HEK293 (cell line): ENCODE measurements around the gene TPD52L2.

ENCODE experiments used
- CTCF ChIA-PET: fragments of 350-600 bp; formaldehyde crosslinking; extraction: SDS; loops from one replicate; lab custom pipeline; 2021; ENCODE audit warnings: antibody characterized with exemption; lab: Yijun Ruan, JAX
- POLR2A ChIA-PET: fragments of 300-600 bp; formaldehyde crosslinking; extraction: SDS; loops from one replicate; lab custom pipeline; 2020; ENCODE audit warnings: antibody characterized with exemption, inconsistent platforms; lab: Yijun Ruan, JAX
- H3K27ac ChIP-seq: fragments of 200-500 bp; sonication (Bioruptor generic); 2 replicates; pipeline ENCODE4 v1.5.1; 2014; ENCODE audit warnings: low read depth, low read length, control low read depth, inconsistent platforms; ENCODE audit errors: extremely low read depth
- H3K36me3 ChIP-seq, 2 experiments: fragments of 200-500 bp in 1 of 2; sonication (Bioruptor generic) in 1 of 2; 1 replicate in 1 of 2; 2 replicates in 1 of 2; pipeline ENCODE4 v1.5.1; 2014 to 2017; ENCODE audit warnings: inconsistent platforms in 2 of 2, low read length in 2 of 2; ENCODE audit not compliant: control insufficient read depth in 2 of 2, insufficient read depth in 1 of 2
- H3K4me1 ChIP-seq: fragments of 200-500 bp; sonication (Bioruptor generic); 2 replicates; pipeline ENCODE4 v1.5.1; 2014; ENCODE audit warnings: mild to moderate bottlenecking, low read length, inconsistent platforms; ENCODE audit not compliant: control insufficient read depth, insufficient read depth
- H3K4me3 ChIP-seq: 2 replicates; pipeline ENCODE4 v1.5.1; 2011; ENCODE audit warnings: low read depth, mild to moderate bottlenecking, control low read depth, low read length, moderate library complexity
- H3K9me3 ChIP-seq: fragments of 200-500 bp; sonication (Bioruptor generic); 2 replicates; pipeline ENCODE4 v1.5.1; 2014; ENCODE audit warnings: low read depth, low read length, inconsistent platforms; ENCODE audit not compliant: control insufficient read depth, insufficient read depth
- HOXD13 ChIP-seq: sonication (generic); formaldehyde crosslinking; IDR thresholded peaks from 2 replicates; pipeline ENCODE4 v1.8.0; 2022; ENCODE audit warnings: missing genetic modification reagents, borderline replicate concordance
- SCRT2 ChIP-seq: fragments of 450-650 bp; formaldehyde crosslinking; IDR thresholded peaks from 2 replicates; pipeline ENCODE4 v1.5.1; 2016; ENCODE audit warnings: missing biosample characterization, missing genetic modification characterization
- WT1 ChIP-seq: fragments of 450-650 bp; formaldehyde crosslinking; IDR thresholded peaks from 2 replicates; pipeline ENCODE4 v1.5.1; 2016; ENCODE audit warnings: missing biosample characterization, missing genetic modification characterization
- ZBTB48 ChIP-seq: fragments of 450-650 bp; formaldehyde crosslinking; IDR thresholded peaks from 2 replicates; pipeline ENCODE4 v1.5.1; 2016; ENCODE audit warnings: missing biosample characterization, missing genetic modification characterization
- ZFHX2 ChIP-seq: fragments of 450-650 bp; formaldehyde crosslinking; conservative IDR thresholded peaks from 2 replicates; pipeline ENCODE4 v1.5.1; 2016; ENCODE audit warnings: missing biosample characterization, missing genetic modification characterization
- ZFP37 ChIP-seq: fragments of 450-650 bp; formaldehyde crosslinking; IDR thresholded peaks from 2 replicates; pipeline ENCODE4 v1.5.1; 2016; ENCODE audit warnings: missing biosample characterization, missing genetic modification characterization
- ZNF114 ChIP-seq: fragments of 450-650 bp; formaldehyde crosslinking; IDR thresholded peaks from 2 replicates; pipeline ENCODE4 v1.5.0; 2017; ENCODE audit warnings: missing biosample characterization, missing genetic modification characterization
- ZNF140 ChIP-seq: fragments of 450-650 bp; formaldehyde crosslinking; IDR thresholded peaks from 2 replicates; pipeline ENCODE4 v1.5.1; 2016; ENCODE audit warnings: missing biosample characterization, missing genetic modification characterization
- ZNF146 ChIP-seq: fragments of 450-650 bp; formaldehyde crosslinking; IDR thresholded peaks from 2 replicates; pipeline ENCODE4 v1.5.1; 2016; ENCODE audit warnings: missing biosample characterization, missing genetic modification characterization
- ZNF175 ChIP-seq: fragments of 450-650 bp; formaldehyde crosslinking; IDR thresholded peaks from 2 replicates; pipeline ENCODE4 v1.5.1; 2016; ENCODE audit warnings: missing biosample characterization, missing genetic modification characterization
- ZNF48 ChIP-seq: fragments of 450-650 bp; formaldehyde crosslinking; IDR thresholded peaks from 2 replicates; pipeline ENCODE4 v1.5.1; 2016; ENCODE audit warnings: missing biosample characterization, missing genetic modification characterization
- ZNF510 ChIP-seq: fragments of 450-650 bp; formaldehyde crosslinking; IDR thresholded peaks from 2 replicates; pipeline ENCODE4 v1.5.1; 2018; ENCODE audit warnings: mild to moderate bottlenecking, missing genetic modification characterization, missing biosample characterization; ENCODE audit not compliant: insufficient replicate concordance
- ZNF514 ChIP-seq: fragments of 450-650 bp; formaldehyde crosslinking; IDR thresholded peaks from 2 replicates; pipeline ENCODE4 v1.5.1; 2016; ENCODE audit warnings: missing biosample characterization, missing genetic modification characterization
- ZNF561 ChIP-seq: fragments of 450-650 bp; IDR thresholded peaks from 2 replicates; pipeline ENCODE4 v1.5.1; 2018; ENCODE audit warnings: missing biosample characterization, missing genetic modification characterization, borderline replicate concordance
- ZNF585B ChIP-seq: fragments of 450-650 bp; formaldehyde crosslinking; IDR thresholded peaks from 2 replicates; pipeline ENCODE4 v1.5.1; 2016; ENCODE audit warnings: missing biosample characterization, missing genetic modification characterization
- ZNF600 ChIP-seq: fragments of 450-650 bp; formaldehyde crosslinking; IDR thresholded peaks from 2 replicates; pipeline ENCODE4 v1.5.1; 2016; ENCODE audit warnings: missing biosample characterization, missing genetic modification characterization
- ZXDB ChIP-seq: fragments of 450-650 bp; formaldehyde crosslinking; IDR thresholded peaks from 2 replicates; pipeline ENCODE4 v1.5.1; 2016; ENCODE audit warnings: missing biosample characterization, missing genetic modification characterization
- TF ChIP-seq, protein P1 (sequence below): fragments of 450-650 bp; formaldehyde crosslinking; IDR thresholded peaks from 2 replicates; pipeline ENCODE4 v1.5.1; 2016; ENCODE audit warnings: missing biosample characterization, missing genetic modification characterization
- TF ChIP-seq, protein P2 (sequence below): fragments of 450-650 bp; formaldehyde crosslinking; IDR thresholded peaks from 2 replicates; pipeline ENCODE4 v1.5.1; 2016; ENCODE audit warnings: missing biosample characterization, missing genetic modification characterization
- TF ChIP-seq, protein P3 (sequence below): fragments of 450-650 bp; formaldehyde crosslinking; conservative IDR thresholded peaks from 2 replicates; pipeline ENCODE4 v1.5.1; 2016; ENCODE audit warnings: low read depth, missing biosample characterization, missing genetic modification characterization
- TF ChIP-seq, protein P4 (sequence below): sonication (generic); formaldehyde crosslinking; IDR thresholded peaks from 2 replicates; pipeline ENCODE4 v1.8.1; 2022; ENCODE audit warnings: mild to moderate bottlenecking, moderate library complexity, missing genetic modification reagents
- TF ChIP-seq, protein P5 (sequence below): fragments of 450-650 bp; formaldehyde crosslinking; IDR thresholded peaks from 2 replicates; pipeline ENCODE4 v1.5.1; 2016; ENCODE audit warnings: missing biosample characterization, missing genetic modification characterization
- TF ChIP-seq, protein P6 (sequence below): fragments of 450-650 bp; formaldehyde crosslinking; IDR thresholded peaks from 2 replicates; pipeline ENCODE4 v1.5.1; 2016; ENCODE audit warnings: missing biosample characterization, missing genetic modification characterization

The TPD52L2 gene

DNA sequence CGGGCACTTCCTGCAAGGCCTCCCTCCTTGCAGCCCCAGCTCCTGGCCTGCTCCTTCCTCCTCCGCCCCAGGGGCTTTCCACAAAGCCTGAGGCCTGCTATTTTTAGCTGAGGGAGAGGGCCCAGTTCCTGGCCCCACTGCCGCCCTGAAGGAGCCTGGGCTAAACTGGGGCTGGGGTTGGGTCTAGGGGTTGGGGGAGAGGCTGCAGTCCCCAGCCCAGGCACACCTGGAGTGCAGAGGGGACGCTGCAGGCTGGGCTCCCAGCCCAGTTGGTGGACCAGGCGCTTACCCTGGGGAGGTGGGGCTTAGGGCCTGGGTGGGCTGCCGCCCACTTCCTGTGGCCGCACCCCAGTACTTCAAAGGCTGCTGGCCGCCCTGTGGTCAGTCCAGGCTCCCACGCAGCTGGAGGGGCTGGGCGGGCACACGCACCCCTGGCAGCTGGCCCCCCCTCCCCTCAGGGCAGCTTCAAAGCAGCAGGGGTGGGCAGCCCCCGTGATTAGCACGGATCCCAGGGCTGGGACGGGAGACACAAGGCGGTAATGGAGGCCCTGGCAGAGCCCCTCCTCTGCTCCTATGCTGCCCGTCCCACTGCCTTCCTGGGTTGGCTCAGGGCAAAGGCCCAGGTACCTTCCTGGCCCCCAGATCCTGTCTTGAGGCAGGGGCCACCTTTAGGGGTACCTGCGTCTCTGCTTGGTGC, 10.9 kb upstream of the TPD52L2 start (continued):
- no peak for TF ChIP-seq ZNF514 (tag by site-specific recombination)
- no peak for TF ChIP-seq ZNF140 (tag by site-specific recombination)
- TF ChIP-seq ZNF600 (tag by site-specific recombination): no peak
- no peak for TF ChIP-seq ZNF146 (tag by site-specific recombination)
- TF ChIP-seq, protein P1, sequence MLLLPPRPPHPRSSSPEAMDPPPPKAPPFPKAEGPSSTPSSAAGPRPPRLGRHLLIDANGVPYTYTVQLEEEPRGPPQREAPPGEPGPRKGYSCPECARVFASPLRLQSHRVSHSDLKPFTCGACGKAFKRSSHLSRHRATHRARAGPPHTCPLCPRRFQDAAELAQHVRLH (tag by site-specific recombination): no peak
- TF ChIP-seq SCRT2 (tag by site-specific recombination): no peak
- TF ChIP-seq ZFP37: no peak
- TF ChIP-seq, all 188 proteins: peak for 3

DNA sequence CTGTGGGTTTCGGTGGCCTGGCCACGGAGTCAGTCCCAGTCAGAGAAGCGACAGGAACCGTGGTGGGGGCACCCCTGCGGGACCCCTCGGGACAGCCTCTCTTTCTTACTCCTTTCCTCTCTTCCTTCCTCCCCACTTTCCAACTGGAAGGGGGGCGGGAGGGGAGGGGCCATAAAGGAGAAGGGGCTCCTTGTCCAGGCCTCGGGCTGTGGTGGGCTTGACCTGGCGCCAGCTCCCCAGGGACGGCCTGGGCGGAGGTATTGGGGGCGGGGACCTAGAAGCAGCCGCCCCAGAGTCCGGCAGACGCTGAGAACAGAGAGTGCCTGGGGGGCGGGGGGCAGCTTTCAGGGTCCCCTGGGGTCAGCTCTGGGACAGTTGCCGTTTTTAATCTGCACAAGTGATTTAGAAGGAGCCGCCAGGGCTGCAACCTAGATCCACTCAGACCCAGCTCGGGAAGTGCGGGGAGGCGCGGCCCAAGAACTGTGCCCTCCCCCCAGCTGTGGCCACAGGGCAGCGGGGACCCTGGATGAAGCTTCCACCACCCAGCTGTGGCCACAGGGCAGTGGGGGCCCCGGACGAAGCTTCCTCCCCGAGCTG, 10.2 kb upstream of the TPD52L2 start:
- ChIA-PET POLR2A (interaction anchor here (0.6 to 2.1 kb wide), 2 partner anchors 9 to 220 kb away, joined by 3 to 8 read pairs; partner anchors contain the start of gene TPD52L2), CTCF (no interaction called here)
- Histone ChIP-seq H3K4me1 (no peaks in the 10 kb centered on the region), H3K27ac (no peak overlapping the region), H3K4me3 (no peak overlapping the region), H3K36me3 (no peaks in the 10 kb centered on the region), H3K9me3 (no peaks in the 10 kb centered on the region)
- TF ChIP-seq HOXD13 (CRISPR knock-in tag) (no peak), ZXDB (tag by site-specific recombination) (no peak), ZNF48 (tag by site-specific recombination) (no peak), ZNF585B (tag by site-specific recombination) (no peak), ZNF510 (tag by site-specific recombination) (no peak), ZNF114 (tag by site-specific recombination) (no peak), ZBTB48 (no peak), WT1 (tag by site-specific recombination) (no peak), ZNF561 (tag by site-specific recombination) (no peak), ZNF175 (tag by site-specific recombination) (no peak), ZFHX2 (tag by site-specific recombination) (no peak)
- TF ChIP-seq, protein P2, sequence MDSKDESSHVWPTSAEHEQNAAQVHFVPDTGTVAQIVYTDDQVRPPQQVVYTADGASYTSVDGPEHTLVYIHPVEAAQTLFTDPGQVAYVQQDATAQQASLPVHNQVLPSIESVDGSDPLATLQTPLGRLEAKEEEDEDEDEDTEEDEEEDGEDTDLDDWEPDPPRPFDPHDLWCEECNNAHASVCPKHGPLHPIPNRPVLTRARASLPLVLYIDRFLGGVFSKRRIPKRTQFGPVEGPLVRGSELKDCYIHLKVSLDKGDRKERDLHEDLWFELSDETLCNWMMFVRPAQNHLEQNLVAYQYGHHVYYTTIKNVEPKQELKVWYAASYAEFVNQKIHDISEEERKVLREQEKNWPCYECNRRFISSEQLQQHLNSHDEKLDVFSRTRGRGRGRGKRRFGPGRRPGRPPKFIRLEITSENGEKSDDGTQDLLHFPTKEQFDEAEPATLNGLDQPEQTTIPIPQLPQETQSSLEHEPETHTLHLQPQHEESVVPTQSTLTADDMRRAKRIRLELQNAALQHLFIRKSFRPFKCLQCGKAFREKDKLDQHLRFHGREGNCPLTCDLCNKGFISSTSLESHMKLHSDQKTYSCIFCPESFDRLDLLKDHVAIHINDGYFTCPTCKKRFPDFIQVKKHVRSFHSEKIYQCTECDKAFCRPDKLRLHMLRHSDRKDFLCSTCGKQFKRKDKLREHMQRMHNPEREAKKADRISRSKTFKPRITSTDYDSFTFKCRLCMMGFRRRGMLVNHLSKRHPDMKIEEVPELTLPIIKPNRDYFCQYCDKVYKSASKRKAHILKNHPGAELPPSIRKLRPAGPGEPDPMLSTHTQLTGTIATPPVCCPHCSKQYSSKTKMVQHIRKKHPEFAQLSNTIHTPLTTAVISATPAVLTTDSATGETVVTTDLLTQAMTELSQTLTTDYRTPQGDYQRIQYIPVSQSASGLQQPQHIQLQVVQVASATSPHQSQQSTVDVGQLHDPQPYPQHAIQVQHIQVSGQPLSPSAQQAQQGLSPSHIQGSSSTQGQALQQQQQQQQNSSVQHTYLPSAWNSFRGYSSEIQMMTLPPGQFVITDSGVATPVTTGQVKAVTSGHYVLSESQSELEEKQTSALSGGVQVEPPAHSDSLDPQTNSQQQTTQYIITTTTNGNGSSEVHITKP: no peak
- TF ChIP-seq, protein P3, sequence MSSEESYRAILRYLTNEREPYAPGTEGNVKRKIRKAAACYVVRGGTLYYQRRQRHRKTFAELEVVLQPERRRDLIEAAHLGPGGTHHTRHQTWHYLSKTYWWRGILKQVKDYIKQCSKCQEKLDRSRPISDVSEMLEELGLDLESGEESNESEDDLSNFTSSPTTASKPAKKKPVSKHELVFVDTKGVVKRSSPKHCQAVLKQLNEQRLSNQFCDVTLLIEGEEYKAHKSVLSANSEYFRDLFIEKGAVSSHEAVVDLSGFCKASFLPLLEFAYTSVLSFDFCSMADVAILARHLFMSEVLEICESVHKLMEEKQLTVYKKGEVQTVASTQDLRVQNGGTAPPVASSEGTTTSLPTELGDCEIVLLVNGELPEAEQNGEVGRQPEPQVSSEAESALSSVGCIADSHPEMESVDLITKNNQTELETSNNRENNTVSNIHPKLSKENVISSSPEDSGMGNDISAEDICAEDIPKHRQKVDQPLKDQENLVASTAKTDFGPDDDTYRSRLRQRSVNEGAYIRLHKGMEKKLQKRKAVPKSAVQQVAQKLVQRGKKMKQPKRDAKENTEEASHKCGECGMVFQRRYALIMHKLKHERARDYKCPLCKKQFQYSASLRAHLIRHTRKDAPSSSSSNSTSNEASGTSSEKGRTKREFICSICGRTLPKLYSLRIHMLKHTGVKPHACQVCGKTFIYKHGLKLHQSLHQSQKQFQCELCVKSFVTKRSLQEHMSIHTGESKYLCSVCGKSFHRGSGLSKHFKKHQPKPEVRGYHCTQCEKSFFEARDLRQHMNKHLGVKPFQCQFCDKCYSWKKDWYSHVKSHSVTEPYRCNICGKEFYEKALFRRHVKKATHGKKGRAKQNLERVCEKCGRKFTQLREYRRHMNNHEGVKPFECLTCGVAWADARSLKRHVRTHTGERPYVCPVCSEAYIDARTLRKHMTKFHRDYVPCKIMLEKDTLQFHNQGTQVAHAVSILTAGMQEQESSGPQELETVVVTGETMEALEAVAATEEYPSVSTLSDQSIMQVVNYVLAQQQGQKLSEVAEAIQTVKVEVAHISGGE: no peak
- TF ChIP-seq, protein P4, sequence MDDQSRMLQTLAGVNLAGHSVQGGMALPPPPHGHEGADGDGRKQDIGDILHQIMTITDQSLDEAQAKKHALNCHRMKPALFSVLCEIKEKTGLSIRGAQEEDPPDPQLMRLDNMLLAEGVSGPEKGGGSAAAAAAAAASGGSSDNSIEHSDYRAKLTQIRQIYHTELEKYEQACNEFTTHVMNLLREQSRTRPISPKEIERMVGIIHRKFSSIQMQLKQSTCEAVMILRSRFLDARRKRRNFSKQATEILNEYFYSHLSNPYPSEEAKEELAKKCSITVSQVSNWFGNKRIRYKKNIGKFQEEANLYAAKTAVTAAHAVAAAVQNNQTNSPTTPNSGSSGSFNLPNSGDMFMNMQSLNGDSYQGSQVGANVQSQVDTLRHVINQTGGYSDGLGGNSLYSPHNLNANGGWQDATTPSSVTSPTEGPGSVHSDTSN (CRISPR knock-in tag): no peak
- TF ChIP-seq, protein P5, sequence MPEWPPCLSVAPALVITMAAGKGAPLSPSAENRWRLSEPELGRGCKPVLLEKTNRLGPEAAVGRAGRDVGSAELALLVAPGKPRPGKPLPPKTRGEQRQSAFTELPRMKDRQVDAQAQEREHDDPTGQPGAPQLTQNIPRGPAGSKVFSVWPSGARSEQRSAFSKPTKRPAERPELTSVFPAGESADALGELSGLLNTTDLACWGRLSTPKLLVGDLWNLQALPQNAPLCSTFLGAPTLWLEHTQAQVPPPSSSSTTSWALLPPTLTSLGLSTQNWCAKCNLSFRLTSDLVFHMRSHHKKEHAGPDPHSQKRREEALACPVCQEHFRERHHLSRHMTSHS (tag by site-specific recombination): no peak
- TF ChIP-seq, protein P6, sequence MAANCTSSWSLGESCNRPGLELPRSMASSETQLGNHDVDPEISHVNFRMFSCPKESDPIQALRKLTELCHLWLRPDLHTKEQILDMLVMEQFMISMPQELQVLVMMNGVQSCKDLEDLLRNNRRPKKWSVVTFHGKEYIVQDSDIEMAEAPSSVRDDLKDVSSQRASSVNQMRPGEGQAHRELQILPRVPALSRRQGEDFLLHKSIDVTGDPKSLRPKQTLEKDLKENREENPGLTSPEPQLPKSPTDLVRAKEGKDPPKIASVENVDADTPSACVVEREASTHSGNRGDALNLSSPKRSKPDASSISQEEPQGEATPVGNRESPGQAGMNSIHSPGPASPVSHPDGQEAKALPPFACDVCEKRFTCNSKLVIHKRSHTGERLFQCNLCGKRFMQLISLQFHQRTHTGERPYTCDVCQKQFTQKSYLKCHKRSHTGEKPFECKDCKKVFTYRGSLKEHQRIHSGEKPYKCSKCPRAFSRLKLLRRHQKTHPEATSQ: no peak
